Right lobe of liver (tissue), 4 donors: ENCODE measurements around the gene MRPS25.

Experiments used
- CTCF ChIP-seq, 4 donors: fragments of 200-600 bp in 3 of 4; fragments of 450-650 bp in 1 of 4; IDR thresholded peaks; one replicate each; pipeline versions ENCODE4 v1.5.1 to v1.8.0; 2016 to 2022; ENCODE audit warnings: antibody characterized with exemption in 4 of 4, mild to moderate bottlenecking in 2 of 4
- POLR2A ChIP-seq: fragments of 450-650 bp; IDR thresholded peaks from one replicate; pipeline ENCODE4 v1.6.1; 2017; ENCODE audit warnings: antibody characterized with exemption, mild to moderate bottlenecking
- donor health status: DM: no; HTN: no; CAD: no.
- donor health status: DM: no; HTN: no; CAD: no.
- donor health status: DM: no; HTN: yes; CAD: no.

- TF ChIP-seq CTCF (IDR thresholded peaks at IDR 0.05) = no peak
- TF ChIP-seq POLR2A = no peak
Observed at GRCh38 chr3:15040844-15041243, 24.3 kb downstream of the MRPS25 start.
